Natural killer cell (primary cell): ENCODE results near the gene PXDC1. TPM values are rescaled to one million over a fixed set of nuclear protein-coding genes. Genes with fewer than 3 reads are reported as not detected.
"Not testable (repeated sequence)": the region's sequence is repeated elsewhere in the genome, so short reads cannot be mapped to it uniquely, and the experiment has no call there.

Source experiments
- ATAC-seq, 3 donors: fragments of 150-1000 bp in 2 of 3; fragments of 200-7000 bp in 1 of 3; cut with Tn5 transposase; 1 replicate in 1 of 3; 2 replicates in 2 of 3; pipeline ENCODE4 v1.10.0; 2021; ENCODE audit warnings: mild to moderate bottlenecking in 2 of 3, moderate library complexity in 2 of 3
- DNase-seq, 2 donors: peaks; one replicate each; pipeline versions ENCODE4 v3.0.0 to v3.0.0-alpha.2; 2013 to 2021; ENCODE audit warnings: mixed read lengths in 1 of 2
- H3K27ac ChIP-seq: one replicate; pipeline ENCODE4 v1.5.1; 2013; ENCODE audit warnings: mild to moderate bottlenecking, low read length
- H3K27me3 ChIP-seq: one replicate; pipeline ENCODE4 v1.6.1; 2013; ENCODE audit warnings: low read length; ENCODE audit not compliant: control insufficient read depth, insufficient read depth
- H3K36me3 ChIP-seq: one replicate; pipeline ENCODE4 v1.6.1; 2013; ENCODE audit warnings: low read length; ENCODE audit not compliant: control insufficient read depth, insufficient read depth
- H3K4me1 ChIP-seq: one replicate; pipeline ENCODE4 v1.6.1; 2013; ENCODE audit warnings: low read length; ENCODE audit not compliant: control insufficient read depth, insufficient read depth
- H3K4me3 ChIP-seq: one replicate; pipeline ENCODE4 v1.5.1; 2013; ENCODE audit warnings: low read length
- H3K9me3 ChIP-seq: one replicate; pipeline ENCODE4 v1.6.1; 2013; ENCODE audit warnings: low read length; ENCODE audit not compliant: control insufficient read depth, insufficient read depth
- H3K27ac Mint-ChIP-seq, 2 donors: one replicate each; pipeline ENCODE4 v1.8.0; 2022; ENCODE audit warnings: mild to moderate bottlenecking in 2 of 2, mixed read lengths in 2 of 2, moderate library complexity in 1 of 2
- H3K27me3 Mint-ChIP-seq, 2 donors: one replicate each; pipeline ENCODE4 v1.8.0; 2022; ENCODE audit warnings: low read depth in 2 of 2, mixed read lengths in 2 of 2
- H3K36me3 Mint-ChIP-seq: one replicate; pipeline ENCODE4 v1.8.0; 2022; ENCODE audit warnings: mixed read lengths
- H3K4me1 Mint-ChIP-seq, 2 donors: one replicate each; pipeline ENCODE4 v1.8.0; 2022; ENCODE audit warnings: mixed read lengths in 2 of 2
- H3K4me3 Mint-ChIP-seq: one replicate; pipeline ENCODE4 v1.8.0; 2022; ENCODE audit warnings: mild to moderate bottlenecking, moderate library complexity, mixed read lengths
- H3K9me3 Mint-ChIP-seq, 2 donors: one replicate each; pipeline ENCODE4 v1.8.0; 2022; ENCODE audit warnings: mixed read lengths in 2 of 2
- CTCF ChIP-seq: fragments of 200-600 bp; IDR thresholded peaks from one replicate; pipeline ENCODE4 v1.8.0; 2022; ENCODE audit warnings: antibody characterized with exemption
- WGBS: methylation state at CpG from one replicate; pipeline ENCODE4 v1.1.7; 2013; ENCODE audit warnings: missing lambda C conversion rate; ENCODE audit not compliant: insufficient coverage; 5-methylcytosine and 5-hydroxymethylcytosine counted together
- intact Hi-C: fragments of 100-400 bp; cut with micrococcal nuclease; formaldehyde crosslinking; loops from one replicate; pipeline ENCODE4 v1.14.2; 2022
- total RNA-seq, 4 donors: library from RNA; stranded (reverse); fragments of 120-200 nt in 1 of 4; gene quantifications; one replicate each; pipeline versions ENCODE4 v1.2.3 to v1.2.4, GENCODE V29; 2013 to 2022

The PXDC1 gene
- total RNA-seq, 3 donors from 2014 or later (not counting 1 experiment from before 2014, with no cell fraction given): 0.28 TPM; not detected in 1

GRCh38 chr6:3775386-3775785, 23.9 kb upstream of the PXDC1 start:
- H3K27ac ChIP-seq: no peak overlapping the region
- Mint-ChIP-seq H3K27ac (no peak overlapping the region), H3K36me3 (no peaks in the 10 kb centered on the region), H3K27me3 (peaks cover 7% of the 10 kb centered on the region in 2 donors), H3K4me1 (no peaks in the 10 kb centered on the region), H3K4me3 (no peak overlapping the region), H3K9me3 (no peaks in the 10 kb centered on the region)
- no peaks in the 10 kb centered on the region for H3K36me3 ChIP-seq
- H3K27me3 ChIP-seq: no peaks in the 10 kb centered on the region
- H3K4me1 ChIP-seq: no peaks in the 10 kb centered on the region
- no peaks in the 10 kb centered on the region for H3K9me3 ChIP-seq
- no peak for ATAC-seq
- H3K4me3 ChIP-seq: no peak overlapping the region
- intact Hi-C loops: no loop called here
- WGBS: 93% methylated on average over 7 of the region's 7 CpGs
- DNase-seq: no peak
- no peak for TF ChIP-seq CTCF

- H3K27me3 Mint-ChIP-seq: peaks cover 7 to 21% of the 10 kb centered on the region in 2 donors
- 96% methylated on average over 7 of the region's 7 CpGs for WGBS
- H3K4me3 ChIP-seq: no peak overlapping the region
- no peaks in the 10 kb centered on the region for H3K9me3 Mint-ChIP-seq
- H3K27ac ChIP-seq: no peak overlapping the region
- DNase-seq (no peak), ATAC-seq (no peak)
- H3K27me3 ChIP-seq: no peaks in the 10 kb centered on the region
- H3K9me3 ChIP-seq: no peaks in the 10 kb centered on the region
- no peaks in the 10 kb centered on the region for H3K4me1 ChIP-seq
- TF ChIP-seq CTCF: no peak
- no peaks in the 10 kb centered on the region for H3K36me3 ChIP-seq
- H3K4me1 Mint-ChIP-seq: no peaks in the 10 kb centered on the region
- no peaks in the 10 kb centered on the region for H3K36me3 Mint-ChIP-seq
- intact Hi-C loops: no loop called here
- no peak overlapping the region for H3K27ac Mint-ChIP-seq
- H3K4me3 Mint-ChIP-seq: no peak overlapping the region
Measured at GRCh38 chr6:3773678-3774298, 22.3 kb upstream of the PXDC1 start.

GRCh38 chr6:3772127-3772999, 20.9 kb upstream of the PXDC1 start:
- 79% methylated on average over 12 of the region's 12 CpGs for WGBS

GRCh38 chr6:3771407-3772011, 20.0 kb upstream of the PXDC1 start:
- DNase-seq: no peak
- Mint-ChIP-seq H3K9me3 (no peaks in the 10 kb centered on the region), H3K4me3 (no peak overlapping the region), H3K27me3 (peaks cover 6 to 26% of the 10 kb centered on the region in 2 donors), H3K36me3 (no peaks in the 10 kb centered on the region), H3K4me1 (no peaks in the 10 kb centered on the region), H3K27ac (no peak overlapping the region)
- no peak for ATAC-seq
- Histone ChIP-seq H3K27me3 (no peaks in the 10 kb centered on the region), H3K27ac (no peak overlapping the region), H3K9me3 (no peaks in the 10 kb centered on the region), H3K4me1 (no peaks in the 10 kb centered on the region), H3K36me3 (no peaks in the 10 kb centered on the region), H3K4me3 (no peak overlapping the region)
- TF ChIP-seq CTCF: no peak
- 78% methylated on average over 57 of the region's 57 CpGs for WGBS
- intact Hi-C loops: no loop called here

More at GRCh38 chr6:3772127-3772999, 20.9 kb upstream of the PXDC1 start:
- H3K36me3 Mint-ChIP-seq, H3K27ac Mint-ChIP-seq, H3K9me3 ChIP-seq, H3K4me1 ChIP-seq, intact Hi-C loops, H3K4me3 Mint-ChIP-seq, H3K27me3 ChIP-seq, H3K4me3 ChIP-seq, DNase-seq, H3K36me3 ChIP-seq, ATAC-seq, H3K9me3 Mint-ChIP-seq, H3K4me1 Mint-ChIP-seq, H3K27ac ChIP-seq: not testable (repeated sequence)
- H3K27me3 Mint-ChIP-seq: peaks cover 10 to 21% of the 10 kb centered on the region in 2 donors
